H9 (cell line): ENCODE data around the gene CTH. TPM values are rescaled to one million over a fixed set of nuclear protein-coding genes. Genes with fewer than 3 reads are reported as not detected.
"Not testable (repeated sequence)": the region's sequence is repeated elsewhere in the genome, so short reads cannot be mapped to it uniquely, and the experiment has no call there.

Experiments
- DNase-seq: peaks from one replicate; pipeline ENCODE4 v3.0.0-alpha.2; 2017
- H2AFZ ChIP-seq: one replicate; pipeline ENCODE4 v1.6.1; 2013; ENCODE audit warnings: mild to moderate bottlenecking, low read length, control low read depth, moderate library complexity
- H2AK5ac ChIP-seq: 2 replicates; pipeline ENCODE4 v1.6.1; 2013; ENCODE audit warnings: low read length, control low read depth, mixed read lengths; ENCODE audit not compliant: insufficient read length
- H2BK120ac ChIP-seq: one replicate; pipeline ENCODE4 v1.6.1; 2013; ENCODE audit warnings: low read depth, mild to moderate bottlenecking, low read length, control low read depth, inconsistent platforms; ENCODE audit not compliant: poor library complexity, severe bottlenecking
- H2BK12ac ChIP-seq: 2 replicates; pipeline ENCODE4 v1.6.1; 2013; ENCODE audit warnings: low read length, control low read depth, mixed read lengths, low read depth; ENCODE audit not compliant: insufficient read length
- H2BK15ac ChIP-seq: 2 replicates; pipeline ENCODE4 v1.6.1; 2013; ENCODE audit warnings: low read depth, low read length, control low read depth
- H2BK20ac ChIP-seq: one replicate; pipeline ENCODE4 v1.6.1; 2013; ENCODE audit warnings: low read depth, mild to moderate bottlenecking, low read length, control low read depth, inconsistent platforms; ENCODE audit not compliant: poor library complexity, severe bottlenecking
- H2BK5ac ChIP-seq: 2 replicates; pipeline ENCODE4 v1.6.1; 2013; ENCODE audit warnings: low read length, control low read depth, mixed read lengths; ENCODE audit not compliant: insufficient read length
- H3K14ac ChIP-seq: 2 replicates; pipeline ENCODE4 v1.6.1; 2013; ENCODE audit warnings: low read length, control low read depth; ENCODE audit not compliant: insufficient read depth
- H3K18ac ChIP-seq: 2 replicates; pipeline ENCODE4 v1.6.1; 2013; ENCODE audit warnings: low read depth, mild to moderate bottlenecking, mixed read lengths, low read length, control low read depth; ENCODE audit not compliant: insufficient read length
- H3K23ac ChIP-seq: 2 replicates; pipeline ENCODE4 v1.6.1; 2013; ENCODE audit warnings: low read length, control low read depth, mixed read lengths, low read depth; ENCODE audit not compliant: insufficient read length
- H3K23me2 ChIP-seq: 2 replicates; pipeline ENCODE4 v1.6.1; 2013; ENCODE audit warnings: low read depth, mild to moderate bottlenecking, mixed read lengths, low read length, control low read depth; ENCODE audit not compliant: insufficient read length, poor library complexity, severe bottlenecking
- H3K27ac ChIP-seq: 2 replicates; pipeline ENCODE4 v1.5.1; 2013; ENCODE audit warnings: low read length, control low read depth, mixed read lengths, low read depth; ENCODE audit not compliant: insufficient read length
- H3K27me3 ChIP-seq: 2 replicates; pipeline ENCODE4 v1.6.1; 2013; ENCODE audit warnings: low read length, control low read depth, inconsistent platforms; ENCODE audit not compliant: insufficient read depth
- H3K4ac ChIP-seq: 2 replicates; pipeline ENCODE4 v1.6.1; 2013; ENCODE audit warnings: low read depth, mild to moderate bottlenecking, control low read depth, inconsistent platforms, low read length, moderate library complexity
- H3K4me1 ChIP-seq: 2 replicates; pipeline ENCODE4 v1.6.1; 2013; ENCODE audit warnings: low read length, control low read depth, inconsistent platforms; ENCODE audit not compliant: insufficient read depth
- H3K4me2 ChIP-seq: 2 replicates; pipeline ENCODE4 v1.6.1; 2013; ENCODE audit warnings: low read length, control low read depth, mixed read lengths; ENCODE audit not compliant: insufficient read length, insufficient read depth
- H3K56ac ChIP-seq: 2 replicates; pipeline ENCODE4 v1.6.1; 2013; ENCODE audit warnings: low read depth, mild to moderate bottlenecking, mixed read lengths, low read length, control low read depth; ENCODE audit not compliant: insufficient read length
- H3K79me1 ChIP-seq: 2 replicates; pipeline ENCODE4 v1.6.1; 2013; ENCODE audit warnings: low read depth, mild to moderate bottlenecking, moderate library complexity, low read length, control low read depth, inconsistent platforms; ENCODE audit not compliant: insufficient read depth, poor library complexity, severe bottlenecking
- H3K79me2 ChIP-seq: 2 replicates; pipeline ENCODE4 v1.6.1; 2013; ENCODE audit warnings: low read length, control low read depth, inconsistent platforms; ENCODE audit not compliant: insufficient read depth
- H3K9ac ChIP-seq: 2 replicates; pipeline ENCODE4 v1.6.1; 2013; ENCODE audit warnings: low read length, control low read depth, mixed read lengths; ENCODE audit not compliant: insufficient read length; ENCODE audit errors: extremely low read depth
- H3K9me3 ChIP-seq: one replicate; pipeline ENCODE4 v1.6.1; 2013; ENCODE audit warnings: low read depth, low read length, inconsistent platforms; ENCODE audit not compliant: control insufficient read depth
- H3T11ph ChIP-seq: one replicate; pipeline ENCODE4 v1.6.1; 2013; ENCODE audit warnings: mild to moderate bottlenecking, low read length, control low read depth, inconsistent platforms
- H4K20me1 ChIP-seq: one replicate; pipeline ENCODE4 v1.6.1; 2013; ENCODE audit not compliant: control insufficient read depth, insufficient read length, insufficient read depth
- H4K5ac ChIP-seq: 2 replicates; pipeline ENCODE4 v1.6.1; 2013; ENCODE audit warnings: low read depth, mild to moderate bottlenecking, mixed read lengths, low read length, control low read depth; ENCODE audit not compliant: insufficient read length
- H4K8ac ChIP-seq: replicated peaks from 2 replicates; pipeline ENCODE4 v1.6.1; 2013; ENCODE audit warnings: low read length, control low read depth, mixed read lengths, low read depth; ENCODE audit not compliant: insufficient read length
- H4K91ac ChIP-seq: 2 replicates; pipeline ENCODE4 v1.6.1; 2013; ENCODE audit warnings: low read depth, mild to moderate bottlenecking, moderate library complexity, mixed read lengths, low read length, control low read depth; ENCODE audit not compliant: insufficient read length
- H3K27ac Mint-ChIP-seq, 3 experiments: 2 replicates in 2 of 3; 3 replicates in 1 of 3; pipeline ENCODE4 v1.8.0; 2020 to 2021; ENCODE audit warnings: mixed read lengths in 3 of 3, mild to moderate bottlenecking in 1 of 3, moderate library complexity in 1 of 3
- H3K27me3 Mint-ChIP-seq: 2 replicates; pipeline ENCODE4 v1.8.0; 2021; ENCODE audit warnings: low read depth, mild to moderate bottlenecking, moderate library complexity, mixed read lengths
- H3K36me3 Mint-ChIP-seq, 3 experiments: 2 replicates in 2 of 3; 3 replicates in 1 of 3; pipeline ENCODE4 v1.8.0; 2020 to 2021; ENCODE audit warnings: low read depth in 3 of 3, mixed read lengths in 3 of 3; ENCODE audit not compliant: insufficient read depth in 1 of 3
- H3K4me1 Mint-ChIP-seq, 2 experiments: 2 replicates each; pipeline ENCODE4 v1.8.0; 2020; ENCODE audit warnings: mixed read lengths in 2 of 2
- H3K4me3 Mint-ChIP-seq, 2 experiments: 2 replicates in 1 of 2; 3 replicates in 1 of 2; pipeline ENCODE4 v1.8.0; 2020 to 2021; ENCODE audit warnings: mild to moderate bottlenecking in 2 of 2, mixed read lengths in 2 of 2, moderate library complexity in 1 of 2
- H3K9me3 Mint-ChIP-seq, 2 experiments: 2 replicates in 1 of 2; 3 replicates in 1 of 2; pipeline ENCODE4 v1.8.0; 2020; ENCODE audit warnings: mild to moderate bottlenecking in 2 of 2, mixed read lengths in 2 of 2, moderate library complexity in 1 of 2
- WGBS: extraction: QIAGEN DNeasy Blood & Tissue Kit; methylation state at CpG from one replicate; pipeline ENCODE4 v1.1.7; 2013; ENCODE audit warnings: missing lambda C conversion rate, low lambda C conversion rate, mixed read lengths; ENCODE audit not compliant: insufficient read length; ENCODE audit errors: extremely low coverage; 5-methylcytosine and 5-hydroxymethylcytosine counted together
- total RNA-seq: library from RNA; stranded (reverse); gene quantifications from 2 replicates; pipeline ENCODE4 v1.2.1, GENCODE V29; 2021

Gene CTH
- total RNA-seq, 1 experiment from 2014 or later: 15.5 TPM

GRCh38 chr1:70371586-70371985 is 39.5 kb upstream of the CTH start:
- H3K4me1 Mint-ChIP-seq, H3K9me3 ChIP-seq, H3K23me2 ChIP-seq, H3K27me3 Mint-ChIP-seq, H3K23ac ChIP-seq, H3K27me3 ChIP-seq, H2AK5ac ChIP-seq, H3K4ac ChIP-seq, DNase-seq, H3K18ac ChIP-seq, H3K14ac ChIP-seq, H3K9me3 Mint-ChIP-seq, H2BK120ac ChIP-seq, H3K9ac ChIP-seq, H4K20me1 ChIP-seq, H3K27ac Mint-ChIP-seq, H3K27ac ChIP-seq, H3K56ac ChIP-seq, H3K36me3 Mint-ChIP-seq, H2AFZ ChIP-seq, H2BK12ac ChIP-seq, H3K4me2 ChIP-seq, H4K8ac ChIP-seq, H3K4me1 ChIP-seq, H4K5ac ChIP-seq, H3K4me3 Mint-ChIP-seq, H3T11ph ChIP-seq, H2BK15ac ChIP-seq, H2BK5ac ChIP-seq, H4K91ac ChIP-seq, H3K79me2 ChIP-seq, H2BK20ac ChIP-seq, H3K79me1 ChIP-seq: not testable (repeated sequence)
- no CpG with 5 or more reads among the region's 3 CpGs for WGBS
